ENCODE measurements around the gene EFCAB6. TPM values are rescaled to one million over a fixed set of nuclear protein-coding genes. Genes with fewer than 3 reads are reported as not detected.

EFCAB6 gene
- total RNA-seq, 1 experiment from 2014 or later: 0.52 TPM

DNA sequence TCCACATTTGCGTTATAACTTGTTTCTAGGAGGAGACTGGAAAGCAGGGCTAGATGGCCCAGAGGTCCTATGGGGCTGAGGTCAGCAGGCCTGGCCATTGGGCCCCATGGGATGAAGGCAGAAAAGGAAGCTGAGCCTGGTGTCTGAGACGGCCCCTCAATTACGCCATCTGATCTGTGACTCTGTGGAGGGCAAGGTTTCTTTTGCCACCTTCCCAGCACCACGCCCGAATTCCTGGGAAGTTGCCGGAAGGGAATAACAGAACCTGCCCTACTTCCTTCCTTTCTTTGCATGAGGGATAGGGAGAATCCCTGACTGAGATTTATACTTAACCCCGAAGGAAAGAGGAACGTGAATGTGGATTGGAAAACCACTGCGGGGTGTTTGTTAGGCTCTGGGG, 282.2 kb downstream of the EFCAB6 start:
- Histone ChIP-seq H3K4me1 (ENCODE audit: control insufficient read depth in 1 of 2, insufficient read depth in 2 of 2, low read length in 2 of 2) (no peaks in the 10 kb centered on the region), H3K36me3 (ENCODE audit: control insufficient read depth in 1 of 2, insufficient read depth in 2 of 2, low read length in 2 of 2) (no peaks in the 10 kb centered on the region), H3K9me2 (ENCODE audit: insufficient read depth) (no peaks in the 10 kb centered on the region), H3K9me3 (ENCODE audit: control insufficient read depth in 1 of 2, insufficient read depth in 1 of 2, low read depth in 1 of 2, low read length in 2 of 2) (no peaks in the 10 kb centered on the region), H4K20me1 (ENCODE audit: insufficient read depth) (no peaks in the 10 kb centered on the region), H3K27ac (ENCODE audit: low read depth, low read length) (no peak overlapping the region), H3K4me3 (replicated peaks in 1 of 2; ENCODE audit: low read depth in 1 of 2, low read length in 2 of 2) (no peak overlapping the region), H3K79me2 (ENCODE audit: insufficient read depth, low read length) (no peaks in the 10 kb centered on the region), H3K27me3 (ENCODE audit: insufficient read depth, low read length) (peaks cover 8% of the 10 kb centered on the region; the same call in 1 of the 2 replicates), H3K9ac (ENCODE audit: low read length) (no peak overlapping the region), H2AFZ (ENCODE audit: low read depth, low read length, poor library complexity, severe bottlenecking) (no peak overlapping the region), H3K4me2 (ENCODE audit: low read length) (no peak overlapping the region)
- ChIA-PET RAD21 (ENCODE audit: low non-redundant PET in 1 of 2, low total read pairs in 2 of 2, uncharacterized antibody in 2 of 2, unreplicated experiment in 2 of 2) (no interaction called here), CTCF (no interaction called here), POLR2A (no interaction called here)
- DNase-seq (ENCODE audit: low read depth, low spot score) (no peak), ATAC-seq (no peak)
- no peak for TF ChIP-seq SRF (IDR thresholded peaks at IDR 0.05; ENCODE audit: low read depth)
- TF ChIP-seq, protein P1, sequence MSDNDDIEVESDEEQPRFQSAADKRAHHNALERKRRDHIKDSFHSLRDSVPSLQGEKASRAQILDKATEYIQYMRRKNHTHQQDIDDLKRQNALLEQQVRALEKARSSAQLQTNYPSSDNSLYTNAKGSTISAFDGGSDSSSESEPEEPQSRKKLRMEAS (IDR thresholded peaks at IDR 0.05): no peak
- no peak for TF ChIP-seq CEBPB (IDR thresholded peaks at IDR 0.05; ENCODE audit: low read depth)
- no peak for TF ChIP-seq ZNF274 (IDR thresholded peaks at IDR 0.05; ENCODE audit: low read depth, low read length)
- TF ChIP-seq POLR2AphosphoS5 (IDR thresholded peaks at IDR 0.05; ENCODE audit: low read depth, low read length): no peak
- no peak for TF ChIP-seq EGR1 (IDR thresholded peaks at IDR 0.05; ENCODE audit: low read depth)
- TF ChIP-seq, protein P2, sequence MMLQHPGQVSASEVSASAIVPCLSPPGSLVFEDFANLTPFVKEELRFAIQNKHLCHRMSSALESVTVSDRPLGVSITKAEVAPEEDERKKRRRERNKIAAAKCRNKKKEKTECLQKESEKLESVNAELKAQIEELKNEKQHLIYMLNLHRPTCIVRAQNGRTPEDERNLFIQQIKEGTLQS (IDR thresholded peaks at IDR 0.05): no peak
- no peak for TF ChIP-seq RAD21 (IDR thresholded peaks at IDR 0.05; ENCODE audit: low read depth)
- no peak for TF ChIP-seq EZH2 (IDR thresholded peaks at IDR 0.05)
- TF ChIP-seq SP1 (IDR thresholded peaks at IDR 0.05; ENCODE audit: low read depth): no peak
- no peak for TF ChIP-seq CBX3 (IDR thresholded peaks at IDR 0.05; ENCODE audit: low read depth)
- TF ChIP-seq, protein P3, sequence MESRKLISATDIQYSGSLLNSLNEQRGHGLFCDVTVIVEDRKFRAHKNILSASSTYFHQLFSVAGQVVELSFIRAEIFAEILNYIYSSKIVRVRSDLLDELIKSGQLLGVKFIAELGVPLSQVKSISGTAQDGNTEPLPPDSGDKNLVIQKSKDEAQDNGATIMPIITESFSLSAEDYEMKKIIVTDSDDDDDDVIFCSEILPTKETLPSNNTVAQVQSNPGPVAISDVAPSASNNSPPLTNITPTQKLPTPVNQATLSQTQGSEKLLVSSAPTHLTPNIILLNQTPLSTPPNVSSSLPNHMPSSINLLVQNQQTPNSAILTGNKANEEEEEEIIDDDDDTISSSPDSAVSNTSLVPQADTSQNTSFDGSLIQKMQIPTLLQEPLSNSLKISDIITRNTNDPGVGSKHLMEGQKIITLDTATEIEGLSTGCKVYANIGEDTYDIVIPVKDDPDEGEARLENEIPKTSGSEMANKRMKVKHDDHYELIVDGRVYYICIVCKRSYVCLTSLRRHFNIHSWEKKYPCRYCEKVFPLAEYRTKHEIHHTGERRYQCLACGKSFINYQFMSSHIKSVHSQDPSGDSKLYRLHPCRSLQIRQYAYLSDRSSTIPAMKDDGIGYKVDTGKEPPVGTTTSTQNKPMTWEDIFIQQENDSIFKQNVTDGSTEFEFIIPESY (IDR thresholded peaks at IDR 0.05; ENCODE audit: extremely low read depth, insufficient replicate concordance, low read length): no peak
- TF ChIP-seq, protein P4, sequence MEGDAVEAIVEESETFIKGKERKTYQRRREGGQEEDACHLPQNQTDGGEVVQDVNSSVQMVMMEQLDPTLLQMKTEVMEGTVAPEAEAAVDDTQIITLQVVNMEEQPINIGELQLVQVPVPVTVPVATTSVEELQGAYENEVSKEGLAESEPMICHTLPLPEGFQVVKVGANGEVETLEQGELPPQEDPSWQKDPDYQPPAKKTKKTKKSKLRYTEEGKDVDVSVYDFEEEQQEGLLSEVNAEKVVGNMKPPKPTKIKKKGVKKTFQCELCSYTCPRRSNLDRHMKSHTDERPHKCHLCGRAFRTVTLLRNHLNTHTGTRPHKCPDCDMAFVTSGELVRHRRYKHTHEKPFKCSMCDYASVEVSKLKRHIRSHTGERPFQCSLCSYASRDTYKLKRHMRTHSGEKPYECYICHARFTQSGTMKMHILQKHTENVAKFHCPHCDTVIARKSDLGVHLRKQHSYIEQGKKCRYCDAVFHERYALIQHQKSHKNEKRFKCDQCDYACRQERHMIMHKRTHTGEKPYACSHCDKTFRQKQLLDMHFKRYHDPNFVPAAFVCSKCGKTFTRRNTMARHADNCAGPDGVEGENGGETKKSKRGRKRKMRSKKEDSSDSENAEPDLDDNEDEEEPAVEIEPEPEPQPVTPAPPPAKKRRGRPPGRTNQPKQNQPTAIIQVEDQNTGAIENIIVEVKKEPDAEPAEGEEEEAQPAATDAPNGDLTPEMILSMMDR (IDR thresholded peaks at IDR 0.05 in 2 of 3, conservative IDR thresholded peaks at IDR 0.05 in 1 of 3; ENCODE audit: borderline replicate concordance in 1 of 3, insufficient read depth in 1 of 3, low read depth in 2 of 3, low read length in 2 of 3): no peak
- TF ChIP-seq FOSL1 (IDR thresholded peaks at IDR 0.05; ENCODE audit: low read depth): no peak
- no peak for TF ChIP-seq TCF7L2 (IDR thresholded peaks at IDR 0.05; ENCODE audit: borderline replicate concordance, extremely low read depth, insufficient read depth, insufficient read length)
- intact Hi-C loops (cut with micrococcal nuclease): no loop called here
- BruUV-seq (replicated peaks): no TSS peak
